Thyroid gland (tissue), 4 donors: ENCODE results near the gene RRP1B.

ENCODE experiments used
- CTCF ChIP-seq, 6 experiments: fragments of 200-600 bp in 3 of 6; fragments of 450-650 bp in 3 of 6; sonication (generic) in 3 of 6; IDR thresholded peaks; one replicate each; pipeline ENCODE4 v1.5.1; 2016 to 2019; ENCODE audit warnings: antibody characterized with exemption in 6 of 6, mild to moderate bottlenecking in 2 of 6, inconsistent platforms in 1 of 6, moderate library complexity in 1 of 6
- POLR2A ChIP-seq, 2 donors: fragments of 450-650 bp; IDR thresholded peaks; one replicate each; pipeline ENCODE4 v1.6.1; 2017; ENCODE audit warnings: antibody characterized with exemption in 2 of 2, mild to moderate bottlenecking in 2 of 2, moderate library complexity in 1 of 2

DNA sequence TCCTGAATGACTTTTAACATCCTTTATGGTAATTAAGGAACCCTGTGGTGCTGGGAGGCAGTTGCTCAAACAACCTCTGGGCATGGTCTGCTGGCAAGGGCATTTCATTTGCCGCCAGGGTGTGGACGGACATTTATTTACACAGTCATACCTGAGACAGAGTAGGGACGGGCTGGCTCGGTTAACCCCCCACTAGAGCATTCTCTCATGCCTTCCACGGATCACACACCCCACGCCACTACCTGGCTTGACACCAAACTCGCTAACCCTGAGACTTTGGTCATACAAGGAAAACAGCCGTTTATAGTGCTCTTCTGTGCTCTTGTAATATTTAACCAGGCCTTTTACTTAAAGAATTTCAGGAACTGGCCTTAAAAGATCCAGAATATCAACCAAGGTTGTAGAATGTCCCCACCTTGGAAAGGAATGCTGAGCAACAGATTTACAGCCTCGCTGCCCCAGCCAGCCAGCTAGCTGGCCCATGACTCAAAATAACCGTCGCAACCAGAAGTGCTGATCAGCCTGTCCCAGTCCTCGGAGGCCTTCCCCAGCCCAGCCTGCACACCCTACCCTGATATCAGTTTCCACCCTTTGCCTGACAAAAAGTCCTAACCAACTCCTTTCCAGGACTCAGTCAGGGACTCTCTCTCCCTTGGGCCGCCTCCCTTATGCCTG is 53.0 kb downstream of the RRP1B start:
- peak in 2 of 6 experiments; percentile 34 to 36 for TF ChIP-seq CTCF (IDR thresholded peaks at IDR 0.05)
- peak in 1 of 2 donors; percentile 62 for TF ChIP-seq POLR2A (IDR thresholded peaks at IDR 0.05)
